ENCODE measurements around the gene RNF125. TPM values are rescaled to one million over a fixed set of nuclear protein-coding genes. Genes with fewer than 3 reads are reported as not detected.

The RNF125 gene
- polyA plus RNA-seq, 1 experiment, result 0.07 TPM

DNA sequence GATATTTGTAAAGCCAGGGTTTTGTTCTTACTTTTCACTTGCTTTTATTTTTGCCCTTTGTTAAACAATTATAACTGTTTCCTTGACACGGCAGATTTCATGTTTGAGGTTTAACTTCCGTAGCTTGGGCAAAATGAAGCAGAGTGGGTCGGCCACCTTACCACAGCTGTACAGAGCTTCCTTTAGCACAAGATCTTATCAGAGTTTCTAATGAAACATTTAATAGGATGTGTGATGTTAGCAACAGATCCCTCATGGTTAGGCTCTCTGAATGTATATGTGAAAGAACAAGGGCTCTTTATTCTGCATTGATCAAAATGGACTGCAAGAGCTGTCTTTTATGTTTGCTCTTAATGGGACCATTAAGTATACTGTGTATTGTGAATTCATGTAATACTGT lies 22.3 kb downstream of the RNF125 start:
- ChIA-PET POLR2A (interaction anchor here (0.5 kb wide), 1 partner anchor 12 kb away, joined by 3 read pairs; no protein-coding TSS in a partner anchor), CTCF (no interaction called here)
- no peaks in the 10 kb centered on the region for H3K36me3 ChIP-seq (ENCODE audit: control insufficient read depth, insufficient read depth, low read length)
- TF ChIP-seq, protein P1, sequence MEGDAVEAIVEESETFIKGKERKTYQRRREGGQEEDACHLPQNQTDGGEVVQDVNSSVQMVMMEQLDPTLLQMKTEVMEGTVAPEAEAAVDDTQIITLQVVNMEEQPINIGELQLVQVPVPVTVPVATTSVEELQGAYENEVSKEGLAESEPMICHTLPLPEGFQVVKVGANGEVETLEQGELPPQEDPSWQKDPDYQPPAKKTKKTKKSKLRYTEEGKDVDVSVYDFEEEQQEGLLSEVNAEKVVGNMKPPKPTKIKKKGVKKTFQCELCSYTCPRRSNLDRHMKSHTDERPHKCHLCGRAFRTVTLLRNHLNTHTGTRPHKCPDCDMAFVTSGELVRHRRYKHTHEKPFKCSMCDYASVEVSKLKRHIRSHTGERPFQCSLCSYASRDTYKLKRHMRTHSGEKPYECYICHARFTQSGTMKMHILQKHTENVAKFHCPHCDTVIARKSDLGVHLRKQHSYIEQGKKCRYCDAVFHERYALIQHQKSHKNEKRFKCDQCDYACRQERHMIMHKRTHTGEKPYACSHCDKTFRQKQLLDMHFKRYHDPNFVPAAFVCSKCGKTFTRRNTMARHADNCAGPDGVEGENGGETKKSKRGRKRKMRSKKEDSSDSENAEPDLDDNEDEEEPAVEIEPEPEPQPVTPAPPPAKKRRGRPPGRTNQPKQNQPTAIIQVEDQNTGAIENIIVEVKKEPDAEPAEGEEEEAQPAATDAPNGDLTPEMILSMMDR (IDR thresholded peaks at IDR 0.05; ENCODE audit: insufficient read depth, low read depth, low read length), result no peak
- H3K4me3 ChIP-seq (ENCODE audit: low read depth, low read length), result no peak overlapping the region
- H3K27me3 ChIP-seq (ENCODE audit: control insufficient read depth, insufficient read depth, low read length), result no peaks in the 10 kb centered on the region
- no peak for DNase-seq (ENCODE audit: low read depth)

DNA sequence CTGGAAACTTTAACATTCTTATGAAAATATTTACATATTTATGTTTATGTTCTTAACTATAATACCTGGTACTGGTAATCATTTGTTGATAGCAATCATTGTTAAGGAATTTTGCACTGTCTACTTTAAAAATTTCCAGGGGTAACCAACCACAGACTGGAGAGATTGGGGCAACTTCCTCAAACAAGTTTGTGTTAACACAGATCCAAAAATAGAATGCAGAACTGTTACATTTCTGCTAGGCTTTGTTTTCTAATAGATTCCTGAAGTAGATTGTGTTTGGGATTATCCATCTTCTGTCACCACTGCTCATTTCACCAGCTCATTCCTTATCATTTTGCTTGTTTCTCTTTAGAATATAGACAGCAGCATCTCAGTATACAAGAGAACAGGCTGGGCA lies 23.7 kb downstream of the RNF125 start:
- no peaks in the 10 kb centered on the region for H3K27me3 ChIP-seq (ENCODE audit: control insufficient read depth, insufficient read depth, low read length)
- CTCF ChIA-PET, result no interaction called here
- no peak for DNase-seq (ENCODE audit: low read depth)
- POLR2A ChIA-PET, result no interaction called here
- TF ChIP-seq, protein P1 (IDR thresholded peaks at IDR 0.05; ENCODE audit: insufficient read depth, low read depth, low read length), result no peak
- H3K36me3 ChIP-seq (ENCODE audit: control insufficient read depth, insufficient read depth, low read length), result no peaks in the 10 kb centered on the region
- H3K4me3 ChIP-seq (ENCODE audit: low read depth, low read length), result no peak overlapping the region

DNA sequence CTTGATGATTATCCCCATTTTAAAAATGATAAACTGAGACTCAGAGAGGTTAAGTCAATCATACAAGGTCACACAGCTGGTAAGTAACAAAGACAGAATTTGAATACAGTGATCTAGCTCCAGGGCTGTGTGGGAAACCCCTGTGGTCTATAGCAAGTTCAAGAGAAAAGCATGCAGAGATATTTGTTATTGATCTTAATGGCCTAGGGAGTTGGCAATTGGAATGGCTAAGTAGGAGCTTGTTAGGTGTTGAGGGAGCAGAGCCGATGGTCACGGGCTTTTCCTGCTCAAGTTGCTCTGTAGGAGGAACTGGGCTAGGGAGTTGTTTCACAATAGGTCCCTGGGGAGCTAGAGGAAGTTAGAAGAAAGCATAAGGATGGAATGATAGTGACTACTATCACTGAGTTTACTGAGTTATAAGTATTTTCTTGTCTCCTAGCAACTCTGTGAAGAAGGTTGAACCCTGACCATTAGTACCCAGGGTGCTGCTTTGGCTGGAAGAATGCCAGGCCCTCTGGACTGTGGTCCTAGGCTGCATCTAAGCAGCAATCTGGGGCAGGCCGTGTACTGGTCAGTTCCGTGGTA lies 30.0 kb downstream of the RNF125 start:
- H3K27me3 ChIP-seq (ENCODE audit: control insufficient read depth, insufficient read depth, low read length), result no peaks in the 10 kb centered on the region
- DNase-seq (ENCODE audit: low read depth), result no peak
- ChIA-PET POLR2A (no interaction called here), CTCF (no interaction called here)
- H3K4me3 ChIP-seq (ENCODE audit: low read depth, low read length), result no peak overlapping the region
- TF ChIP-seq, protein P1 (IDR thresholded peaks at IDR 0.05; ENCODE audit: insufficient read depth, low read depth, low read length), result no peak
- H3K36me3 ChIP-seq (ENCODE audit: control insufficient read depth, insufficient read depth, low read length), result no peaks in the 10 kb centered on the region

DNA sequence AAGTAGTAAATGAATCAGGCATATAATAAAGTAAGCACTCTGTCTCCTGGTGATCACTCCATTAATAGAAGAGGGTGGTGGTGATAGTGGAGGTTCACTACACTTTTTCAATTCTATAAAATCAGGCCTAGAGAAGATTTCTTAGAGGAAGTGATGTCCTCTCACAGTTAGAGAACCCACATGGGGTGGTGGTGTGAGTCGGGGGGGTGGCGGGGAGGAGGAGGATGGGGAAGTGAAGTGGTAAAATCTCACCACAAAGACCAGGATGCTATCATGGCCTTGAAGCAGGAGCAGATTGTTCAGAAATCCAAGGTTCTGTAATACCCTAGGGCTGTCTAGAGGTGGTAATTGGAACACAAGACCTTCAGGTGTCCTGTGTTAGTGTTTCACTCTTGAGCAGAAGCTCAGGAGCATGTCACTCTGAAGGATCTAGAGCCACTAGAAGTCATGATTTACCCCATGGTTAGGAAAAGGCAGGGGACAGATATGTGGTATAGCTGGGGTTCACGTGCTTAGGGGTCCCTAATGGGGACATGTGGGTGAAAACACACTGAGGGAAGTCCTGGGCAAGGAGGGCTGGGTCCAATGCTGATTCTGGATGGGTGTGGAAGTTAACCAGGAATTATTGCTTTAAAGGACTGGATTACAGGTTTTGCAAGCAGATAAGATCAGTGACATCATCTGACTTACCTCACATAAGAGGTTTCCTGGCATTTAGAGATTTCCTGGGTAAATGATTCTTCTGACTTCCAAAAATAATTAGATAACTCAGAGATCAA lies 31.0 kb downstream of the RNF125 start:
- CTCF ChIA-PET, result interaction anchor here (0.9 to 1.1 kb wide), 3 partner anchors 10 to 84 kb away, joined by 3 to 4 read pairs (median 3); no protein-coding TSS in a partner anchor
- Histone ChIP-seq H3K36me3 (ENCODE audit: control insufficient read depth, insufficient read depth, low read length) (no peaks in the 10 kb centered on the region), H3K27me3 (ENCODE audit: control insufficient read depth, insufficient read depth, low read length) (no peaks in the 10 kb centered on the region), H3K4me3 (ENCODE audit: low read depth, low read length) (no peak overlapping the region)
- TF ChIP-seq, protein P1 (IDR thresholded peaks at IDR 0.05; ENCODE audit: insufficient read depth, low read depth, low read length), result no peak
- POLR2A ChIA-PET, result no interaction called here
- no peak for DNase-seq (ENCODE audit: low read depth)

DNA sequence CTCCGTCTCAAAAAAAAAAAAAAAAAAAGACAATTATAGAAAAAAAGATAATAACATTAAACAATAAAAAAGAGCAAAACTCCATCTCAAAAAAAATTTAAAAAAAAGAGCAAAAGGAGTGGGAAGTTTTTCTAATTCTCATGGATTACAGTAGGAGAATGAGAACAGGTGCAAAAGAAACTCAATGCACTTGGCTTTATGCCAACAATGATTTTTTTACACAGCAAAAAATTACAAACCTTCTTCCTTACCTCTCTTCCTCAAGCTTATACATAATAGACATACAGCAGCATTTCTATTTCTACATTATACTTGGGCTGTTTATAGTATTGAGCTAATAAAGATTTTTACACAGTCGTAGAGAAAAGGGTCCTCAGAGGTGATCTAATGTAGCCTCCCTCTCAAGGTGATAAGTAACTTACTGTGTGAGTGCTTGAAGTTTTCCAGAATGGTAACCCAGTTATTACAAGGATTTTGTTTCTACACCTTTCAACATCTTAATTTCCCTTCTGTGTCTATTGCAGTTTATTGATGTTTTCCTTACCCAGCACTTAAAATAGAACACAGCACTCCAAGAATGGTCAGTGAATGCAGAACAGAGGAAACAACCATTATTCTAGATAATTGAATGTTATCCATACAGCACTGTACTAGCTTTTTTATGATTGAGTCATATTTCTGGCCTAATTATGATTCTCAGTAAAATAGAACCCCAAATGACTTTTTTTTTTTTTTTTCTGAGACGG lies 38.2 kb downstream of the RNF125 start:
- DNase-seq (ENCODE audit: low read depth), result no peak
- Histone ChIP-seq H3K4me3 (ENCODE audit: low read depth, low read length) (no peak overlapping the region), H3K36me3 (ENCODE audit: control insufficient read depth, insufficient read depth, low read length) (no peaks in the 10 kb centered on the region), H3K27me3 (ENCODE audit: control insufficient read depth, insufficient read depth, low read length) (no peaks in the 10 kb centered on the region)
- ChIA-PET CTCF (interaction anchor here (0.6 kb wide), 1 partner anchor 183 kb away, joined by 3 read pairs; no protein-coding TSS in a partner anchor), POLR2A (no interaction called here)
- TF ChIP-seq, protein P1 (IDR thresholded peaks at IDR 0.05; ENCODE audit: insufficient read depth, low read depth, low read length), result no peak
